B cell (primary cell): ENCODE results near the gene TF. TPM values are rescaled to one million over a fixed set of nuclear protein-coding genes. Genes with fewer than 3 reads are reported as not detected.

Experiments
- ATAC-seq: fragments of 200-7000 bp; cut with Tn5 transposase; one replicate; pipeline ENCODE4 v1.10.0; 2021; ENCODE audit warnings: low read depth, mild to moderate bottlenecking, moderate number of reproducible peaks, moderate library complexity
- CTCF ChIA-PET: fragments of 350-600 bp; sonication (Branson Sonifier 250); formaldehyde crosslinking; loops from one replicate; lab custom pipeline; 2021; ENCODE audit warnings: antibody characterized with exemption, inconsistent platforms; lab: Charles Lee
- POLR2A ChIA-PET: fragments of 350-600 bp; sonication (Branson Sonifier 250); formaldehyde crosslinking; loops from one replicate; lab custom pipeline; 2021; ENCODE audit warnings: antibody characterized with exemption; lab: Charles Lee
- DNase-seq: peaks from one replicate; pipeline ENCODE4 v3.0.0; 2013
- H2AFZ ChIP-seq: 2 replicates; pipeline ENCODE4 v1.6.1; 2012; ENCODE audit warnings: mild to moderate bottlenecking, low read depth, low read length; ENCODE audit not compliant: insufficient read depth, poor library complexity, severe bottlenecking
- H3K27ac ChIP-seq, 2 donors: 1 replicate in 1 of 2; 2 replicates in 1 of 2; pipeline ENCODE4 v1.5.1; 2012 to 2013; ENCODE audit warnings: low read length in 2 of 2, mild to moderate bottlenecking in 2 of 2, moderate library complexity in 1 of 2
- H3K27me3 ChIP-seq, 4 experiments: fragments of 200-600 bp in 1 of 4; sonication (generic) in 1 of 4; replicated peaks in 1 of 4; 1 replicate in 2 of 4; 2 replicates in 2 of 4; pipeline versions ENCODE4 v1.6.1 to v1.7.0; 2013 to 2016; ENCODE audit warnings: low read length in 3 of 4, mild to moderate bottlenecking in 2 of 4, mixed read lengths in 1 of 4, moderate library complexity in 1 of 4; ENCODE audit not compliant: insufficient read depth in 4 of 4, control insufficient read depth in 3 of 4; ENCODE audit errors: control extremely low read depth in 1 of 4
- H3K36me3 ChIP-seq, 2 experiments: replicated peaks in 1 of 2; 1 replicate in 1 of 2; 2 replicates in 1 of 2; pipeline versions ENCODE4 v1.6.1 to v1.7.1; 2013; ENCODE audit warnings: low read length in 1 of 2; ENCODE audit not compliant: insufficient read depth in 2 of 2, control insufficient read depth in 1 of 2; ENCODE audit errors: control extremely low read depth in 1 of 2, extremely low read depth in 1 of 2
- H3K4me1 ChIP-seq, 2 donors: fragments of 200-600 bp in 1 of 2; sonication (generic) in 1 of 2; 1 replicate in 1 of 2; 2 replicates in 1 of 2; pipeline versions ENCODE4 v1.5.1 to v1.6.1; 2013 to 2017; ENCODE audit warnings: low read length in 2 of 2; ENCODE audit not compliant: control insufficient read depth in 2 of 2, insufficient read depth in 2 of 2
- H3K4me2 ChIP-seq: replicated peaks from 2 replicates; pipeline ENCODE3; 2012; ENCODE audit warnings: mild to moderate bottlenecking, low read depth, low read length; ENCODE audit not compliant: poor library complexity, severe bottlenecking
- H3K4me3 ChIP-seq, 5 experiments: fragments of 200-600 bp in 1 of 5; sonication (generic) in 1 of 5; 1 replicate in 3 of 5; 2 replicates in 2 of 5; pipeline versions ENCODE4 v1.5.1 to v1.7.0; 2011 to 2016; ENCODE audit warnings: low read length in 4 of 5, mild to moderate bottlenecking in 4 of 5, low read depth in 2 of 5, control low read depth in 1 of 5, moderate library complexity in 1 of 5; ENCODE audit not compliant: insufficient read depth in 1 of 5; ENCODE audit errors: control extremely low read depth in 1 of 5, extremely low read depth in 1 of 5
- H3K79me2 ChIP-seq: fragments of 200-600 bp; sonication (generic); one replicate; pipeline ENCODE4 v1.6.0; 2016; ENCODE audit warnings: low read length; ENCODE audit not compliant: control insufficient read depth, insufficient read depth
- H3K9ac ChIP-seq: fragments of 200-600 bp; sonication (generic); 2 replicates; pipeline ENCODE4 v1.6.1; 2017; ENCODE audit warnings: mild to moderate bottlenecking, low read length, moderate library complexity
- H3K9me3 ChIP-seq, 3 donors: one replicate each; pipeline versions ENCODE4 v1.6.1 to v1.7.1; 2013; ENCODE audit warnings: low read length in 2 of 3; ENCODE audit not compliant: control insufficient read depth in 2 of 3, insufficient read depth in 1 of 3; ENCODE audit errors: control extremely low read depth in 1 of 3
- H4K20me1 ChIP-seq: 2 replicates; pipeline ENCODE4 v1.6.0; 2012; ENCODE audit warnings: mild to moderate bottlenecking, low read length; ENCODE audit not compliant: insufficient read depth, control insufficient read depth, poor library complexity, severe bottlenecking
- H3K27ac Mint-ChIP-seq: one replicate; pipeline ENCODE4 v1.8.0; 2021; ENCODE audit warnings: mixed read lengths
- H3K27me3 Mint-ChIP-seq: one replicate; pipeline ENCODE4 v1.8.0; 2021; ENCODE audit warnings: mixed read lengths
- H3K4me1 Mint-ChIP-seq: one replicate; pipeline ENCODE4 v1.8.0; 2021; ENCODE audit warnings: mixed read lengths
- H3K4me3 Mint-ChIP-seq: one replicate; pipeline ENCODE4 v1.8.0; 2021; ENCODE audit warnings: mixed read lengths
- H3K9me3 Mint-ChIP-seq: one replicate; pipeline ENCODE4 v1.8.0; 2022; ENCODE audit warnings: mixed read lengths; ENCODE audit not compliant: insufficient read depth
- EZH2 ChIP-seq: IDR thresholded peaks from 2 replicates; pipeline ENCODE4 v1.6.1; 2012; ENCODE audit warnings: borderline replicate concordance, low read depth, mild to moderate bottlenecking, moderate library complexity, low read length; ENCODE audit not compliant: insufficient read depth, poor library complexity, severe bottlenecking
- WGBS: methylation state at CpG from one replicate; pipeline ENCODE4 v1.1.5; 2013; ENCODE audit warnings: missing lambda C conversion rate; ENCODE audit not compliant: insufficient coverage; 5-methylcytosine and 5-hydroxymethylcytosine counted together
- intact Hi-C: fragments of 100-400 bp; cut with micrococcal nuclease; formaldehyde crosslinking; loops from one replicate; pipeline ENCODE4 v1.10.0; 2022
- polyA plus RNA-seq: library from polyadenylated mRNA; depleted of rRNA; stranded (reverse); fragments of >200 nt; gene quantifications from 2 replicates; pipeline ENCODE4 v1.2.3, GENCODE V29; 2012
- total RNA-seq, 2 donors: library from RNA; stranded (reverse); fragments of 120-200 nt in 1 of 2; gene quantifications; 1 replicate in 1 of 2; 2 replicates in 1 of 2; pipeline versions ENCODE4 v1.2.3 to v1.2.4, GENCODE V29; 2013 to 2022
- TF ChIP-seq, protein P1 (sequence below): fragments of 200-600 bp; IDR thresholded peaks from one replicate; pipeline ENCODE4 v1.8.0; 2022; ENCODE audit warnings: antibody characterized with exemption, mild to moderate bottlenecking

TF gene
- total and polyA plus RNA-seq, 2 donors (not counting 1 experiment from before 2014, with no cell fraction given) = 0.27 to 0.37 TPM

DNA sequence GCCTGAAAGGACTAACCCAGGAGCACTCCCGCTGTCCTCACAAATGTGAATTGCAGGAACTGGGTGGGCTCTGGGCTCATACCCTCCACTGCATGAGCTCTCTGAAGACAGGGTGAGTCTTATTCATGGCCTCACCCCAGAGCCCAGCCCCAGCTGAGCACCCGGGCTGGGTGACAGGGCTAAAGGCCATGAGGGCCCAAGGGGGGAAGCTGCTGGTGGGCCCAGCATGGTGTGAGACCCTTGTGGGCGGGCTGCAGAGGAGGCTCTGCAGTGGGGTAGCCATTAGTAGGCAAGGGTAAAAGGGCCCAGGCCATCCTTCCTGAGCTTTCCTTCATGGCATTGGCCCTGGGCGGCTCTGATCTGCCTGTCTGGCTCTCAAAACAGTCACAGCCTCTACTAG, 89.8 kb downstream of the TF start:
- WGBS = 95% methylated on average over 4 of the region's 4 CpGs
- CTCF ChIA-PET = no interaction called here
- intact Hi-C loops = no loop called here

DNA sequence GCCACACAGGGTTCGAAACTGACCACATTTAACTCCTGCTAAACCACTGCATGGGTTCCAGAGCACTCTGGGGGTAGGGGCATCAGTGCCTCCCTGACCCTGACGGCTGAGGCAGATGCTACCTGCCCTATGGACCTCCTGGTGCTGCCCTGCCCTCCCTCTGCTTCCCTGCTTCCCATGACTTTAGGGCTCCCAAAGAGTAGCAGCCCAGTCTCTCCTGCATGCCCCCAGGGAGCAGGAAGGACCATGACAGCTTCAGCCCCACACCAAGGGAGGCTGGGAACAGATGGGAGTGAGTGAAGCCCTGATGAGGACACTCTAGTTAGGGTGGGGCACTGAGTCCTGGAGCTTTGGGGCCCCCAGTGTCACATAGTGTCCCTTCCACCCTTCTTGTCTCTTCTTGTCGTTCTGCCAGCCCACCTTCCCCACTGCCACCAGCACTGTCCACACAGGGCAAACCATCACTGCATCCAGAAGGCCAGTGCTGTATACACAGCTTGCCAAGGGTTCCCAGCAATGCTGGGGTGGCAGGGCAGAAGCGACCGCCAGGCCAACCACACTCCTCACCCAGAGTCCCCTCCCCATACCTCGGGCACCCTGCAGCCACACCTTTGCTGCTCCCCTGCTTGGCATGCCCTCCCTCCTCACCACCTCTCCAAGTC, 90.4 kb downstream of the TF start:
- Mint-ChIP-seq H3K4me1 (no peaks in the 10 kb centered on the region), H3K4me3 (no peak overlapping the region), H3K9me3 (no peaks in the 10 kb centered on the region), H3K27me3 (peaks cover 6% of the 10 kb centered on the region), H3K27ac (no peak overlapping the region)
- H3K4me3 ChIP-seq = no peak overlapping the region
- CTCF ChIA-PET = no interaction called here
- no peaks in the 10 kb centered on the region for H3K79me2 ChIP-seq
- H3K9me3 ChIP-seq = no peaks in the 10 kb centered on the region
- 82% methylated on average over 6 of the region's 6 CpGs for WGBS
- TF ChIP-seq, protein P1, sequence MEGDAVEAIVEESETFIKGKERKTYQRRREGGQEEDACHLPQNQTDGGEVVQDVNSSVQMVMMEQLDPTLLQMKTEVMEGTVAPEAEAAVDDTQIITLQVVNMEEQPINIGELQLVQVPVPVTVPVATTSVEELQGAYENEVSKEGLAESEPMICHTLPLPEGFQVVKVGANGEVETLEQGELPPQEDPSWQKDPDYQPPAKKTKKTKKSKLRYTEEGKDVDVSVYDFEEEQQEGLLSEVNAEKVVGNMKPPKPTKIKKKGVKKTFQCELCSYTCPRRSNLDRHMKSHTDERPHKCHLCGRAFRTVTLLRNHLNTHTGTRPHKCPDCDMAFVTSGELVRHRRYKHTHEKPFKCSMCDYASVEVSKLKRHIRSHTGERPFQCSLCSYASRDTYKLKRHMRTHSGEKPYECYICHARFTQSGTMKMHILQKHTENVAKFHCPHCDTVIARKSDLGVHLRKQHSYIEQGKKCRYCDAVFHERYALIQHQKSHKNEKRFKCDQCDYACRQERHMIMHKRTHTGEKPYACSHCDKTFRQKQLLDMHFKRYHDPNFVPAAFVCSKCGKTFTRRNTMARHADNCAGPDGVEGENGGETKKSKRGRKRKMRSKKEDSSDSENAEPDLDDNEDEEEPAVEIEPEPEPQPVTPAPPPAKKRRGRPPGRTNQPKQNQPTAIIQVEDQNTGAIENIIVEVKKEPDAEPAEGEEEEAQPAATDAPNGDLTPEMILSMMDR = no peak
- TF ChIP-seq EZH2 = no peak
- no peak for ATAC-seq
- H2AFZ ChIP-seq = no peak overlapping the region
- no peak overlapping the region for H3K9ac ChIP-seq
- DNase-seq = no peak
- no peaks in the 10 kb centered on the region for H4K20me1 ChIP-seq
- H3K27me3 ChIP-seq = no peaks in the 10 kb centered on the region
- H3K4me1 ChIP-seq = no peaks in the 10 kb centered on the region
- no peaks in the 10 kb centered on the region for H3K36me3 ChIP-seq
- H3K27ac ChIP-seq = no peak overlapping the region
- POLR2A ChIA-PET = no interaction called here
- intact Hi-C loops = no loop called here
- no peak overlapping the region for H3K4me2 ChIP-seq

More for the DNA sequence above, 89.8 kb downstream of the TF start:
- Histone ChIP-seq H3K36me3 (no peaks in the 10 kb centered on the region), H3K4me3 (no peak overlapping the region), H3K27me3 (no peaks in the 10 kb centered on the region), H2AFZ (no peak overlapping the region), H3K4me1 (no peaks in the 10 kb centered on the region), H3K9me3 (no peaks in the 10 kb centered on the region), H4K20me1 (no peaks in the 10 kb centered on the region), H3K27ac (no peak overlapping the region), H3K79me2 (no peaks in the 10 kb centered on the region), H3K9ac (no peak overlapping the region), H3K4me2 (no peak overlapping the region)
- POLR2A ChIA-PET = no interaction called here
- Mint-ChIP-seq H3K9me3 (no peaks in the 10 kb centered on the region), H3K4me1 (no peaks in the 10 kb centered on the region), H3K4me3 (no peak overlapping the region), H3K27ac (no peak overlapping the region), H3K27me3 (peaks cover 6% of the 10 kb centered on the region)
- TF ChIP-seq, protein P1 = no peak
- TF ChIP-seq EZH2 = no peak
- no peak for ATAC-seq
- no peak for DNase-seq
